Breast epithelium (tissue), 4 donors: ENCODE data around the gene CLSTN1. TPM values are rescaled to one million over a fixed set of nuclear protein-coding genes. Genes with fewer than 3 reads are reported as not detected.
A peak's percentile ranks its signal among the peaks of the same experiment; 100 is the strongest.
"Not testable (repeated sequence)": the region's sequence is repeated elsewhere in the genome, so short reads cannot be mapped to it uniquely, and the experiment has no call there.

Source experiments
- DNase-seq, 2 donors: peaks; one replicate each; pipeline ENCODE4 v3.0.0-alpha.2; 2019; ENCODE audit warnings: low spot score in 2 of 2
- H3K27ac ChIP-seq, 2 donors: fragments of 200-600 bp; sonication (generic) in 1 of 2; one replicate each; pipeline ENCODE4 v1.5.1; 2016 to 2019; ENCODE audit warnings: mild to moderate bottlenecking in 1 of 2
- H3K27me3 ChIP-seq, 2 donors: fragments of 200-600 bp; sonication (generic) in 1 of 2; one replicate each; pipeline versions ENCODE4 v1.5.1 to v1.6.0; 2017 to 2019; ENCODE audit warnings: control low read depth in 1 of 2, mild to moderate bottlenecking in 1 of 2
- H3K36me3 ChIP-seq: fragments of 200-600 bp; one replicate; pipeline ENCODE4 v1.5.1; 2019
- H3K4me1 ChIP-seq, 2 donors: fragments of 200-600 bp; sonication (generic); one replicate each; pipeline ENCODE4 v1.5.1; 2016 to 2019; ENCODE audit warnings: control low read depth in 1 of 2
- H3K4me3 ChIP-seq, 3 donors: fragments of 200-600 bp; sonication (generic); 1 replicate in 2 of 3; 2 replicates in 1 of 3; pipeline ENCODE4 v1.5.1; 2016 to 2019; ENCODE audit warnings: mild to moderate bottlenecking in 3 of 3, moderate library complexity in 2 of 3
- H3K9me3 ChIP-seq, 2 donors: fragments of 200-600 bp; sonication (generic) in 1 of 2; one replicate each; pipeline ENCODE4 v1.5.1; 2016 to 2019; ENCODE audit warnings: control low read depth in 1 of 2
- CTCF ChIP-seq, 3 donors: fragments of 450-650 bp; IDR thresholded peaks; one replicate each; pipeline ENCODE4 v1.5.1; 2016 to 2017; ENCODE audit warnings: antibody characterized with exemption in 3 of 3, mild to moderate bottlenecking in 3 of 3, moderate library complexity in 3 of 3
- POLR2A ChIP-seq: fragments of 450-650 bp; IDR thresholded peaks from one replicate; pipeline ENCODE4 v1.6.1; 2016; ENCODE audit warnings: antibody characterized with exemption, mild to moderate bottlenecking, moderate library complexity
- POLR2AphosphoS5 ChIP-seq, 3 donors: sonication (generic); formaldehyde crosslinking; IDR thresholded peaks; one replicate each; pipeline ENCODE4 v1.6.1; 2017; ENCODE audit warnings: antibody characterized with exemption in 3 of 3
- intact Hi-C: fragments of 100-400 bp; cut with DNase I; formaldehyde crosslinking; loops from one replicate; pipeline ENCODE4 v1.15.1; 2023; ENCODE audit warnings: low total_unique reads
- total RNA-seq, 3 donors: library from RNA; depleted of rRNA; stranded (reverse); fragments of >200 nt; gene quantifications; one replicate each; pipeline ENCODE4 v1.1.0, GENCODE V29; 2016

The CLSTN1 gene
- total RNA-seq, 3 donors from 2014 or later: 25.4 to 47.5 (median 42.3) TPM

DNA sequence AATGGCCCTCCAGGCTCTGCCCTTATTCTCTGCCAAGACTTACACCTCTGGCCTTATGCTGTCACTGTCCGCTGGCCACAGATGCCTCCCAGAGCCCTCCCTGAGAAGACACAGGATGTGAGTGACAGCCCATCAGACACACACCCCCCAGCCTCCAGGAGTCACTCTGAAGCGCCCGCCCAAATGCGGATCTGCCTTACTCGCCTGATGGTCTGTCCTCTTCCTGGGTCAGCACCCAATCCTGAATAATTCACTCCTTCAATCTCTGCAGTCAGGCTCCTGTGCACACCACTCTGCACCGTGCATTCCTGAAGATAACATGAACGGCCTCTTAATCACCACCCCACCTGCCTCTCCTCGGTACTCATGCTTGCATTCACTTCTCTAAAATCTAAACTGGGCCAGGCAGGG, 14.7 kb downstream of the CLSTN1 start:
- no peak for DNase-seq
- H3K36me3 ChIP-seq: no peaks in the 10 kb centered on the region
- peak overlapping the region in 1 of 2 donors; percentile 25 for H3K27ac ChIP-seq
- TF ChIP-seq POLR2A: no peak
- no peak for TF ChIP-seq POLR2AphosphoS5 (IDR thresholded peaks at IDR 0.05)
- no peak for TF ChIP-seq CTCF (IDR thresholded peaks at IDR 0.05)
- H3K4me3 ChIP-seq: no peak overlapping the region
- H3K9me3 ChIP-seq: no peaks in the 10 kb centered on the region
- no peaks in the 10 kb centered on the region for H3K27me3 ChIP-seq
- no peaks in the 10 kb centered on the region for H3K4me1 ChIP-seq
- intact Hi-C loops: no loop called here

DNA sequence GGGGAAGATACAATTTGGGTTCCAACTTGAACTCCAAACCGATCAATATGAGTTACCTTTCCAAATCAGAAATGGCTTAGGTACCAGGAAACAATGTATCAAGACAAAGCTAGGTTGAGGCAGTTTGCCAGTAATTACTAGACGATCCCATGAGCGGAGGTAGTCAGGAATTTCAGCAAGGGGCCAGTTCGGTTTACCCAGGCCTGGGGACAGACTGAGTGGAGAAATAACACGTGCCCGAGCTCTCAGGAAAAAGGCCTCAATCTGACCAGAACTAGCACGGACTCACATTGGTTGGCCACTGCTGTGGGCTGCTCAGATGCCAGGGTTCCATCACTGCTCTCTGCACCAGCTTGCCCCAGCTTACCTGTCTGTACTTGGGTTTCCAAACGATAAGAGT, 15.3 kb downstream of the CLSTN1 start:
- no peak overlapping the region for H3K4me3 ChIP-seq
- TF ChIP-seq CTCF (IDR thresholded peaks at IDR 0.05): no peak
- TF ChIP-seq POLR2A: no peak
- no peak for TF ChIP-seq POLR2AphosphoS5 (IDR thresholded peaks at IDR 0.05)
- no peaks in the 10 kb centered on the region for H3K9me3 ChIP-seq
- H3K36me3 ChIP-seq: no peaks in the 10 kb centered on the region
- H3K27ac ChIP-seq: peak overlapping the region in 1 of 2 donors; percentile 25
- intact Hi-C loops: no loop called here
- no peaks in the 10 kb centered on the region for H3K27me3 ChIP-seq
- H3K4me1 ChIP-seq: no peaks in the 10 kb centered on the region
- DNase-seq: no peak

GRCh38 chr1:9807541-9807940, 16.2 kb downstream of the CLSTN1 start:
- Histone ChIP-seq H3K36me3 (no peaks in the 10 kb centered on the region), H3K27ac (no peak overlapping the region), H3K4me1 (no peaks in the 10 kb centered on the region), H3K4me3 (no peak overlapping the region), H3K9me3 (no peaks in the 10 kb centered on the region), H3K27me3 (no peaks in the 10 kb centered on the region)
- intact Hi-C loops: no loop called here
- no peak for DNase-seq
- no peak for TF ChIP-seq CTCF (IDR thresholded peaks at IDR 0.05)

- H3K36me3 ChIP-seq, H3K4me3 ChIP-seq, H3K4me1 ChIP-seq, intact Hi-C loops, DNase-seq, H3K9me3 ChIP-seq, H3K27ac ChIP-seq, H3K27me3 ChIP-seq: not testable (repeated sequence)
Measured at GRCh38 chr1:9805972-9806371, 17.8 kb downstream of the CLSTN1 start.

DNA sequence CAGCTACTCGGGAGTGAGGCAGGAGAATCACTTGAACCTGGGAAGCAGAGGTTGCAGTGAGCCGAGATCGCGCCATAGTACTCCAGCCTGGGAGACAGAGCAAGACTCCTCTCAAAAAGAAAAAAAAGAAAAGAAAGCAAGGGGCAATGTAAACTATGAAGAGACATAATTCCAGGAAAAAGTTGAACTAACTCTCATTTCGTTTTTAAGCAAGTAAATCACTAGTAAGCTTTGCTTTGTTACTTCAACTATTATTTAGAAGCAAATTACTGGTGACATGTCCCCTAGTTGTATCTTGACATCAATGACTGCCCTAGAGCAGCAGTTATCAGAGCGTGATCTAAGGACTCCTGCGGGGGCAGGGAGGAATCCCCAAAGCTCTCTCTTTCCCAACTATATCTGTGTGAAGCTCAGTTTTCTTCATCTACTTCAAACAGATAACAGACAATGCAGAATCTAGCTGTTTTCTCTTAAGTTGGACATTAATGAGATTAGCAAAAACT, 18.7 kb downstream of the CLSTN1 start:
- no peaks in the 10 kb centered on the region for H3K4me1 ChIP-seq
- H3K27me3 ChIP-seq: no peaks in the 10 kb centered on the region
- DNase-seq: no peak
- peak overlapping the region in 1 of 2 donors; percentile 4 for H3K27ac ChIP-seq
- no peak for TF ChIP-seq POLR2AphosphoS5 (IDR thresholded peaks at IDR 0.05)
- no peak for TF ChIP-seq CTCF (IDR thresholded peaks at IDR 0.05)
- TF ChIP-seq POLR2A: no peak
- H3K36me3 ChIP-seq: no peaks in the 10 kb centered on the region
- H3K9me3 ChIP-seq: no peaks in the 10 kb centered on the region
- H3K4me3 ChIP-seq: no peak overlapping the region
- intact Hi-C loops: no loop called here

DNA sequence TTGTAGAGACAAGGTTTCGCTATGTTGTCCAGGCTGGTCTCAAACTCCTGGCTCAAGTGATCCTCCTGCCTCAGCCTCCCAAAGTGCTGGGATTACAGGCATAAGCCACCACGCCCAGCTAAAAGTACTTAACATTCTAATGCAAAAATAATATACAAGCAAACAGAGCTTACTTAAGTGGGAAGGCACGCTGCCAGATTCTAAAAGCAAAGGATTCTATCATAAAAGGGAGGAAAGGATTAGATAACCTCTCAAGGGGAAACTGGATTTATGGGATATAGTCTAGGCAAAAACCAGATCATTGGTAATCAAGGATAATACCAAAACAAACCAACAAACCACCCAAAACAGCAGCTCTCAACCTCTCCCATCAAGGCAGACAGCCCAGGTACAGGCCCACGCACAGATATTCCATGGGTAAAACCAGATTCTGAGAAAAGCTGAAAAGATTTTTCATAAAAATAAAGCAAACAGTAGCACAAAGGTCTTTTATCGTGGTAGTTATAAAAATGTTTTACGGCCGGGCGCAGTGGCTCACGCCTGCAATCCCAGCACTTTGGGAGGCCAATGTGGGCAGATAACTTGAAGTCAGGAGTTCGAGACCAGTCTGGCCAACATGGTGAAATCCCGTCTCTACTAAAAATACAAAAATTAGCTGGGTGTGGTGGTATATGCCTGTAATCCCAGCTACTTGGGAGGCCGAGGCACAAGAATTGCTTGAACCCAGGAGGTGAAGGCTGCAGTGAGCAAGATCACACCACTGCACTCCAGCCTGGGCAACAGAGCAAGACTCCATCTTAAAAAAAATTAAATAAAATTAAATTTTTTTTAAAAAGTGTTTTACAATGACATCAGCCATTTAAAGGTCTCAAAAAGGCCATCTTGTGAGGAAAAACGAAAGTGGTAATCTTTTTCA, 20.5 kb downstream of the CLSTN1 start:
- DNase-seq, H3K4me1 ChIP-seq, intact Hi-C loops, H3K27ac ChIP-seq, H3K36me3 ChIP-seq, H3K4me3 ChIP-seq, H3K27me3 ChIP-seq, H3K9me3 ChIP-seq: not testable (repeated sequence)
